ENCODE results near the gene LYPD5. TPM values are rescaled to one million over a fixed set of nuclear protein-coding genes. Genes with fewer than 3 reads are reported as not detected.

Gene LYPD5
- total and polyA plus RNA-seq, 2 of the 13 experiments (the other 11 are each of a cell fraction or from before 2014, with no cell fraction given): not detected

DNA sequence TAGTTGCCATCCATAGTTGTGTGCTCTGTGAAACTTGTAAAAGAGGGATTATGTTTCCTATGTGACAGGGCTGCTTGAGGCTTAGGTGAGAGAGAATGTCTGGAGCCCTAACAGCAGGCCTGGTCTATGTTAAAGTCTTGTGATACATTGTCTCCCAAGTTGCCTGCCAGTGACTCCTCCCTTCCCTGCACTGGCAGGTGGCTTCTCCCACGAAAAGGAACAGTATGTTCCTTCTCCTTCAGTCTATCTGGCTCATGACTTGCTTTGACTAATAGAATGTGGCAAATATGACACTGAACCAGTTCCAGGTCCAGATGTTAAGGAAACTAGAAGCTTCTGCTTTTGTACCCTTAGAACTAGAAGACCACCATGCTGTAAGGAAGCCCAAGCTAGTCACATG, 15.6 kb downstream of the LYPD5 start (continued):
- no peak for TF ChIP-seq PREB (CRISPR knock-in tag; IDR thresholded peaks at IDR 0.05)
- TF ChIP-seq, protein P1, sequence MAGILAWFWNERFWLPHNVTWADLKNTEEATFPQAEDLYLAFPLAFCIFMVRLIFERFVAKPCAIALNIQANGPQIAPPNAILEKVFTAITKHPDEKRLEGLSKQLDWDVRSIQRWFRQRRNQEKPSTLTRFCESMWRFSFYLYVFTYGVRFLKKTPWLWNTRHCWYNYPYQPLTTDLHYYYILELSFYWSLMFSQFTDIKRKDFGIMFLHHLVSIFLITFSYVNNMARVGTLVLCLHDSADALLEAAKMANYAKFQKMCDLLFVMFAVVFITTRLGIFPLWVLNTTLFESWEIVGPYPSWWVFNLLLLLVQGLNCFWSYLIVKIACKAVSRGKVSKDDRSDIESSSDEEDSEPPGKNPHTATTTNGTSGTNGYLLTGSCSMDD (CRISPR knock-in tag; IDR thresholded peaks at IDR 0.05): no peak
- no peak for TF ChIP-seq CBX5 (CRISPR knock-in tag; IDR thresholded peaks at IDR 0.05; ENCODE audit: borderline replicate concordance)
- TF ChIP-seq ZFP37 (CRISPR knock-in tag; IDR thresholded peaks at IDR 0.05; ENCODE audit: borderline replicate concordance): no peak
- no peak for TF ChIP-seq CEBPG (CRISPR knock-in tag; IDR thresholded peaks at IDR 0.05)
- TF ChIP-seq PHF5A (CRISPR knock-in tag; IDR thresholded peaks at IDR 0.05; ENCODE audit: low read depth, unreplicated experiment): no peak
- TF ChIP-seq TOPORS (CRISPR knock-in tag; IDR thresholded peaks at IDR 0.05): no peak
- TF ChIP-seq MIER2 (CRISPR knock-in tag; IDR thresholded peaks at IDR 0.05): no peak
- TF ChIP-seq RFX1 (IDR thresholded peaks at IDR 0.05): no peak
- TF ChIP-seq TBX2 (CRISPR knock-in tag; IDR thresholded peaks at IDR 0.05; ENCODE audit: borderline replicate concordance): no peak
- TF ChIP-seq ZBTB3 (CRISPR knock-in tag; IDR thresholded peaks at IDR 0.05; ENCODE audit: borderline replicate concordance, low read depth): no peak

Measured in HepG2 (cell line).